ENCODE data around the gene ZRANB3. TPM values are rescaled to one million over a fixed set of nuclear protein-coding genes. Genes with fewer than 3 reads are reported as not detected.

The ZRANB3 gene
- total and polyA plus RNA-seq, 8 donors, result 0.87 to 16.3 (median 2.6) TPM

DNA sequence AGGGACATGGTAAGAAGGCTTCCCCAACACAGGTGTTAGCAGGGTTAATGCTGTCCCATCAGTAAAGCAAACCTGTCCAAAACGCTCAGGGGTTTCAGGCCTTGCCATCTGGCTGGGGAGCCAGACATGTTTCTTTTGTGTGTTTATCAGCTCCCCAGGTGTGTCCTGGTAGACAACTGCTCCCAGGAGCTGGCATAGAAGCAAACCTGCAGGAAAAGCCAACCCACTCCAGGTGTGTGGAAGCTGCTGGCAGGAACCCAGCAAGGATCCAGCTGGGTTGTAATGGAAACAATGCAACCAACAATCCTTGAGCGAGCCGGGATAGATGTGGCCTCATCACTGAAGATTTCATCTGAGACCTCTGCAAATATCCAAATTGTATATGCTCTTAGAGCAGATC is 355.8 kb downstream of the ZRANB3 start:
- Histone ChIP-seq H3K27me3 (no peaks in the 10 kb centered on the region), H3K36me3 (peaks cover 7 to 71% (median 63%) of the 10 kb centered on the region in 4 donors), H3K4me1 (no peaks in the 10 kb centered on the region), H3K9me3 (peaks cover 0 to 7% (median 3%) of the 10 kb centered on the region in 4 donors), H3K27ac (no peak overlapping the region), H3K4me3 (no peak overlapping the region)
- TF ChIP-seq POLR2AphosphoS5 (IDR thresholded peaks at IDR 0.05), result no peak
- TF ChIP-seq, protein P1, sequence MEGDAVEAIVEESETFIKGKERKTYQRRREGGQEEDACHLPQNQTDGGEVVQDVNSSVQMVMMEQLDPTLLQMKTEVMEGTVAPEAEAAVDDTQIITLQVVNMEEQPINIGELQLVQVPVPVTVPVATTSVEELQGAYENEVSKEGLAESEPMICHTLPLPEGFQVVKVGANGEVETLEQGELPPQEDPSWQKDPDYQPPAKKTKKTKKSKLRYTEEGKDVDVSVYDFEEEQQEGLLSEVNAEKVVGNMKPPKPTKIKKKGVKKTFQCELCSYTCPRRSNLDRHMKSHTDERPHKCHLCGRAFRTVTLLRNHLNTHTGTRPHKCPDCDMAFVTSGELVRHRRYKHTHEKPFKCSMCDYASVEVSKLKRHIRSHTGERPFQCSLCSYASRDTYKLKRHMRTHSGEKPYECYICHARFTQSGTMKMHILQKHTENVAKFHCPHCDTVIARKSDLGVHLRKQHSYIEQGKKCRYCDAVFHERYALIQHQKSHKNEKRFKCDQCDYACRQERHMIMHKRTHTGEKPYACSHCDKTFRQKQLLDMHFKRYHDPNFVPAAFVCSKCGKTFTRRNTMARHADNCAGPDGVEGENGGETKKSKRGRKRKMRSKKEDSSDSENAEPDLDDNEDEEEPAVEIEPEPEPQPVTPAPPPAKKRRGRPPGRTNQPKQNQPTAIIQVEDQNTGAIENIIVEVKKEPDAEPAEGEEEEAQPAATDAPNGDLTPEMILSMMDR (IDR thresholded peaks at IDR 0.05), result no peak
- no peak for TF ChIP-seq POLR2A (IDR thresholded peaks at IDR 0.05)
- TF ChIP-seq EP300 (IDR thresholded peaks at IDR 0.05), result no peak
- 59 to 79% (median 72%) methylated on average over 3 of the region's 3 CpGs for WGBS, 5 donors
- intact Hi-C loops (cut with DNase I; ENCODE audit: low total_unique reads), result no loop called here
- DNase-seq, result no peak

DNA sequence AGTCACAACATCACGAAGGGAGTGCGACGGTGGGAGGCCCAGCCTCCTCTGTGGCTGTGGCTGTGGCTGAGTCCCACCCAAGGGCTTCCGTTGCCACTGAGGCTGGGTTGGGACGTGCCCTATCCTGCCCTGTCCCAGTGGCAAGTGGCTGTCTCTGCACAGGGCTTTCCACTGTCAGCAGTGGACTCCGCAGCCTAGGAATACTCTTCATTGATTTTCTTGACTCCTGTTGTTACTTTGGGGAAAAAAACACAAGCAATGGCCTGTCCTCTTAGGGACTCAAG is 356.3 kb downstream of the ZRANB3 start:
- no peak overlapping the region for H3K4me3 ChIP-seq
- peaks cover 11 to 75% (median 67%) of the 10 kb centered on the region in 4 donors for H3K36me3 ChIP-seq
- no peaks in the 10 kb centered on the region for H3K27me3 ChIP-seq
- peaks cover 0 to 7% (median 3%) of the 10 kb centered on the region in 4 donors for H3K9me3 ChIP-seq
- WGBS, 5 donors, result 94 to 98% (median 97%) methylated on average over 6 of the region's 6 CpGs
- H3K4me1 ChIP-seq, result no peaks in the 10 kb centered on the region
- no peak for DNase-seq
- no peak overlapping the region for H3K27ac ChIP-seq
- intact Hi-C loops (cut with DNase I; ENCODE audit: low total_unique reads), result no loop called here
- TF ChIP-seq EP300 (IDR thresholded peaks at IDR 0.05) (no peak), POLR2AphosphoS5 (IDR thresholded peaks at IDR 0.05) (no peak), POLR2A (IDR thresholded peaks at IDR 0.05) (no peak)
- TF ChIP-seq, protein P1 (IDR thresholded peaks at IDR 0.05), result no peak

DNA sequence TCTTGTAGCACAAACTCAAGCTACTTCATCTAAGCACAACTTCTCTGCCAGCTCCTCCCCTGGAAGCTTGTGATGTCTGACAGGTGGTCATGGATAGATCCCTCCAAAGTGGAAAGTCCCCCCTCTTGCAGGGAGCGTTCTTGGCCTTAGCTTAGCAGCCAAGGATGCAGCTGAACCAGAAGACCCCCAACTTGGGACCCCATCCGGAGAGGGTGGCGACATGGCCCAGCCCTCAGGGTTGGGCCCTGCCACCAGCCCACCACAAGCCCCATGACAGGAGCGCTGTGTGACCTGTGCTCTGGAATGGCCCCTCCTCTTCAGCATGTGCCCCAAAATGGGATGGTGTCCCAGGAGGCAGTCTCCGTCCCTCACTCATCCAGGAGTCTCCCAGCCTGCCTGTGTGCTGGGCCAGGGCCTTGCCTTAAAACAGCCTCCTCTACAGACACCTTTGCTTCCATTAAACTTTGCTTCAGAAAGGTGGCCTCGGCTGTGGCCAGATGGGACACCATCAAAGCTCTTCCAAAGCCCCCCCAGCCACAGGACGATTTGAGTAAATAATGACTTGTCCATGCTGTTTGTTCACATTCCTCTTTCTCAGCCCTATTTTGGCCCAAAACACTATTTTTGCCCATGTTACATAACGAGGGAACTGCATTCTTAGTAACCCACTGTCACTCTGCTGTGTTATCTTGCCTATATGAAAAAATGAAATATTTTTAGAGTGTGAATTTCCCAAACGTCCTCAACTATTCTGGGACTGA is 356.8 kb downstream of the ZRANB3 start:
- TF ChIP-seq POLR2A (IDR thresholded peaks at IDR 0.05) (no peak), POLR2AphosphoS5 (IDR thresholded peaks at IDR 0.05) (no peak), EP300 (IDR thresholded peaks at IDR 0.05) (no peak)
- TF ChIP-seq, protein P1 (IDR thresholded peaks at IDR 0.05), result no peak
- Histone ChIP-seq H3K27ac (no peak overlapping the region), H3K9me3 (peaks cover 0 to 7% (median 3%) of the 10 kb centered on the region in 4 donors), H3K36me3 (peaks cover 16 to 81% (median 72%) of the 10 kb centered on the region in 4 donors), H3K27me3 (no peaks in the 10 kb centered on the region), H3K4me3 (no peak overlapping the region), H3K4me1 (no peaks in the 10 kb centered on the region)
- intact Hi-C loops (cut with DNase I; ENCODE audit: low total_unique reads), result no loop called here
- 70 to 90% (median 87%) methylated on average over 5 to 9 of the region's 9 CpGs for WGBS, 5 donors
- no peak for DNase-seq

DNA sequence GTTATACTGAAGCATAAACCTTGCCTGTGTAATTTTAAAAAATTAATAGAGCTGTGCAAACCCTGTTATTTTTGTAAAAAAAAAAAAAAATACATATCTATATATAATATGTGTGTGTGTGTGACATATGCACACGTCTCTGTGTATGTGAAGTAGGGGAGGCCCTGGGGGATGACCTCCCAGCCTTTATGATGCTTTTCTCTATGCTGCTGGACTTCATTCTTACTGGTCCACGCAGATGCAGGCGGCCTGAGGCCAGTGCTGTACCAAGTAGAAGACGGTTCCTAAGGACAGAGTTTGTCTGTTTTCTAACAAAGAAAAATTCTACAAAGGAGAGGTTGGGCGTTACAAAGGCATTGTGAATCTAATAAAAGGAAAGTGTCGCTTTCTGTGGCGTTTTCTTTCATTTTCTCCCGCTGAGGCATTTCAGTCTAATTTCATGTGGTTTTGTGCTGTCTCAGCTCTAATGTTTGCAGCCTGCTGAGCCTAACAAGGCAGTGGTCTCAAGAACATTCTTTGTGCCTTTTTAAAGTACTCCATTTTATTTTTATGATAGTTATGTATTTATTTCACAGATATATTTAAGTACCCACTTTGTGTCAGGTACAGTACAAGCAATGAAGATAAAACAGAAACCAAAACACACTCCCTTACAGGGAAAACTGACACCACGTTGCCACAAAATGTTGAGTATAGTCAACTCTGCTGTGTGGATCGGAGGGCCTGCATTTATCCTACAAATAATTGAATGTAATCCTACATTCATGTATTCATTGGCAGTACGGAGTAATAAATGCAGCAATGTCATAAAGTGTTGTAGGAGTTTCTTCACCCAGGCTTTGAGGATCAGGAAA is 360.9 kb downstream of the ZRANB3 start:
- TF ChIP-seq, protein P1 (IDR thresholded peaks at IDR 0.05), result no peak
- TF ChIP-seq EP300 (IDR thresholded peaks at IDR 0.05) (no peak), POLR2A (IDR thresholded peaks at IDR 0.05) (no peak), POLR2AphosphoS5 (IDR thresholded peaks at IDR 0.05) (no peak)
- DNase-seq, result no peak
- WGBS, 5 donors, result 88 to 94% (median 90%) methylated on average over 11 of the region's 11 CpGs
- intact Hi-C loops (cut with DNase I; ENCODE audit: low total_unique reads), result no loop called here
- Histone ChIP-seq H3K9me3 (no peaks in the 10 kb centered on the region), H3K4me1 (no peaks in the 10 kb centered on the region), H3K27ac (no peak overlapping the region), H3K27me3 (no peaks in the 10 kb centered on the region), H3K4me3 (no peak overlapping the region), H3K36me3 (peaks cover 32 to 97% (median 91%) of the 10 kb centered on the region in 4 donors)
